Right lobe of liver (tissue), 4 donors: ENCODE data around the gene SLC45A1.

Source experiments
- CTCF ChIP-seq, 4 donors: fragments of 200-600 bp in 3 of 4; fragments of 450-650 bp in 1 of 4; IDR thresholded peaks; one replicate each; pipeline versions ENCODE4 v1.5.1 to v1.8.0; 2016 to 2022; ENCODE audit warnings: antibody characterized with exemption in 4 of 4, mild to moderate bottlenecking in 2 of 4
- POLR2A ChIP-seq: fragments of 450-650 bp; IDR thresholded peaks from one replicate; pipeline ENCODE4 v1.6.1; 2017; ENCODE audit warnings: antibody characterized with exemption, mild to moderate bottlenecking
- donor health status: DM: no; HTN: no; CAD: no.
- donor health status: DM: no; HTN: no; CAD: no.
- donor health status: DM: no; HTN: yes; CAD: no.

- TF ChIP-seq POLR2A (no peak), CTCF (IDR thresholded peaks at IDR 0.05) (no peak)
Measured at GRCh38 chr1:8347635-8348034, 29.7 kb downstream of the SLC45A1 start.
